Stimulated activated naive CD4-positive, alpha-beta T cell treated with Interleukin-2 at 50 U/mL for 16 hours (primary cell): ENCODE results near the gene POLR1D.
"Not testable (repeated sequence)": the region's sequence is repeated elsewhere in the genome, so short reads cannot be mapped to it uniquely, and the experiment has no call there.

ENCODE experiments used
- DNase-seq: peaks from one replicate; lab custom pipeline; 2025; lab: John Stamatoyannopoulos, UW

POLR1D gene

GRCh38 chr13:27617881-27618321, 3.8 kb upstream of the POLR1D start:
- DNase-seq: no peak

DNA sequence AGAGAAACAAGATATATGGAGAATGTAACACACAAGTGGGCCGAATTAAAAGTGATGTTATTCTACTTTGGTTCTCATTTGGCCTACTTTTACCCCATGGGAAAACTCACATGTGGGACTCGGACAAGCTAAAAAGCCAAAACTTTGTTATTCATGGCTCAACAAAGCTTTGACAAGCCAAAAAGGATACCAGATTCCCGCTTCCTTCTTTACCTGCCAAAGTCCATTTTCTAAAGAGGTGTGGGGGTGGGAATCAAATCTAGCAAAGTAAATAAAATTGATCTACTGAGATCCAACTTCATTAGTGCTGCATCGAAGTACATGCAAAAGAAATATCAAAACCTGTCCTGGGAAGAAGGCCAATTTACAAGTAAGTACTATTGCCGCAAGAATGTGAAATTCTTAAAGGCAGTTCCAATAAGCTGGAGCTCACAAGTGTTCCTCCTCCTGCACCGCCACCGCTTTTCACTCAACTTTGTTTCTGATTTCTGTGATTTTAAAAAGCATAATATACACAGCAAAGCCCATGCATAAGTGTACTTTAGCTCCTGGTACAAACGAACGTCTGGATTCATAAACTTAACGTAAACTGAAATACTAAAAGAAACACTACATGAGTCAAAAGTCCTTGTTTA, 2.5 kb upstream of the POLR1D start:
- no peak for DNase-seq

GRCh38 chr13:27619728-27620376, 1.8 kb upstream of the POLR1D start:
- DNase-seq: peak; percentile 59

- peak; percentile 96 for DNase-seq
Measured at GRCh38 chr13:27620377-27621115, 1.1 kb upstream of the POLR1D start, which contains the start of gene LNX2. LNX2 (minus strand) TSS chr13:27620529; CDS start chr13:27581703, 38,826 bp downstream.

GRCh38 chr13:27621116-27621365, 651 bp upstream of the POLR1D start:
- DNase-seq: peak; percentile 45

- peak; percentile 27 for DNase-seq
Measured at GRCh38 chr13:27622102-27622820, 569 bp downstream of the POLR1D start.

- DNase-seq: no peak
Measured at GRCh38 chr13:27622881-27623280, 1.2 kb downstream of the POLR1D start.

DNA sequence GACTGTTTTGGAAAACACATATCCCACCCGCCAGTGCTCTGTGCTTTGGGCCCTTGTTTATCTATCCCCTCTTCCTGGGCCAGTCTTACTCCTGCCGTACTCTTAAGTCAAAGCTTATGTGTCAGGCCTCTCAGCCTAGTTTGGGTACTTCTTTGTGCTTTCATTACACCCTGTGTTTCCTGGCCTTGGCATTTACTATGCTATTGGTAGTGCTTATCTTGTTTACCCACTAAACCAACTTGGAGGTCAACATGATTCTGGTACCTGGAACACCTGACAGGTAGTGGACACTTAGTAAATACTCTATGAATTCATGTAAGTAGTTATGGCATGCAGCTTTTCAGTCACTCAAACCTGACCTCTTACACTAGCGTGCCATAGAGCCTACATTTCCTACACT, 2.4 kb downstream of the POLR1D start:
- no peak for DNase-seq

DNA sequence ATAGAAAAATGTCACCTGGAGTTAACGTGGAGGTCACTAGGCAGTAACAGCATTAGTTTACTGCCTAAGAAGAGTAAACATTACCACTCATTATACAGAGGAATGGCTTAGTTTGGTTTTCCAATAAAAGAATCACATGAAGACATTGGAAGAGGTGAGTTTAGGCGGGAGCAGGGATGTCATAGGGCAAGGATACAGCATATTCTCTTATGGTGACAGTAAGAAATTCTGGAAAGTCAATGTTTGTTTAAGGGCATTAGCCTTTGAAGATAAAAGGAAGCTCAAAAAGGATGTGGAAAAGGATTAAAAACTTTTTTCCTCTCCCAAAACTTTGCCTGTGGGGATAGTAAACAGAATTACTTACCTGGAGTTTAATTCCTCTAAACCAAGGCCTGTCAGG, 4.1 kb downstream of the POLR1D start:
- DNase-seq: no peak

DNA sequence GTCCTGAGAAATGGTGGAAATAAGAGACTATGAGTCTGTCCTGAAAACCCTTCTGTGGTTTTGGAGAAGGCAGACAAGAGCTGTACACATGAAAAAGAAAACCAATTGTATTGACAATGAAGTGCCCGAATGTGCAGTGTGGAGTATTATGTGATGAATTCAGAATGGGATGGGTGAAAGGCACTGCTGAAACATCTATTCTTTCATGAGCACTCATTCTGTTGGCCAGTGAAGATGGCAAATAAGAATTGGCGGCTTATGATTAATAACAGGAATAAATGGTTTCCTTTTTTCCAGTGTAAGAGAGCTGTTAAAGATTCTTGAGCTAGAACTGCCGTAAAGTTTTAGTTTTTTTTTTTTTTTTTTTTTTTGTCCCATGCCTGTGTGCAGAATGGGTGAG, 5.7 kb downstream of the POLR1D start:
- DNase-seq: no peak

DNA sequence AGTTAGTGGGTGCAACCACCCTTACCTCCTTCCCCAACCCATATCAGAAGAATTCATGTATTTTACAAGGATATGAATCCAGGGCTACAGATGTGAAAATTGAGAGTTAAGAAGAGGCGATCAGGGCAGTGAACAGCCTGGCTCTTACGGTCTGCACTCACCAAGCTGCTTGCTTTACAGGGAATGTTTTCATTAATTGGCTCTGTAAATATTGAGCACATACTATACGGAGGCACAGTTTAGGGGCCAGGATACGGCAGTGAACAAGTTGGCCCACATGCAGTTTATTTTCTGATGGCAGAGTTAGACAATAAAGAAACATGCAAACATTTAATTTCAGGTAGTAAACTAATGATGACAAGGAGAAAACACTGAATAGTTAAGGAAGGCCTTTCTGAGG, 6.4 kb downstream of the POLR1D start:
- no peak for DNase-seq

DNA sequence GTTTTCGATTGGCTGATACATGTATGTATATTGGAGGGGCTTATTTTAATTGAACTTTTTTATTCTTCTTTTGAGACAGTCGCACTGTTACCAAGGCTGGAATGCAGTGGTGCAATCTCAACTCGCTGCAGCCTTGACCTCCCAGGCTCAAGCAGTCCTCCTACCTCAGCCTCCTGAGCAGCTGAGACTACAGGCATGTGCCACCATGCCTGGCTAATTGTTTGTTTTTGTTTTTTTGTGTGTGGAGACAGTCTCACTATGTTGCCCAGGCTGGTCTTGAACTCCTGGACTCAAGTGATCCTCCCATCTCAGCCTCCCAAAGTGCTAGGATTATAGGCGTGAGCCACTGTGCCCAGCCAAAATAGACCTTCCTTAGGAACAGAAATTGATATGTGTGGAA, 7.1 kb downstream of the POLR1D start:
- DNase-seq: not testable (repeated sequence)

GRCh38 chr13:27631156-27631555, 9.5 kb downstream of the POLR1D start:
- no peak for DNase-seq

DNA sequence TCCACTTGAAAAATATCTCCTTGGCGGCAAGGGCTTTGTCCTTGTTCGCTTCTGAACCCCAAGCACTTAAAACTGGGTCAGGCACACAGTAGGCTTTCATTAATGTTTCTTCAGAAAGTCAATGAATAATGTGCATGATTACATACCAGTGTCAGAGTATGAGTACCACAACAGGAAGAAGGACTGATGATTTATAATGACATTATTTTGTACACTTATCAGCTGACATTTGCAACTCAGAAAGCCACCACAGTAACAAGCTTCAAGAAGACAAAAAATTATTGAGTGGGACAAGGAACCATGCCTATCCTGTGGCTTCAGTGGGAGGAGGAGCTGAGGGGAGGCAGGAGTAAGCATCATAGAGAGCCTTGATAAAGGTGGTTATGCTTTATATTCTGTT, 10.0 kb downstream of the POLR1D start:
- no peak for DNase-seq

- DNase-seq: no peak
Measured at GRCh38 chr13:27632214-27632613, 10.5 kb downstream of the POLR1D start.

DNA sequence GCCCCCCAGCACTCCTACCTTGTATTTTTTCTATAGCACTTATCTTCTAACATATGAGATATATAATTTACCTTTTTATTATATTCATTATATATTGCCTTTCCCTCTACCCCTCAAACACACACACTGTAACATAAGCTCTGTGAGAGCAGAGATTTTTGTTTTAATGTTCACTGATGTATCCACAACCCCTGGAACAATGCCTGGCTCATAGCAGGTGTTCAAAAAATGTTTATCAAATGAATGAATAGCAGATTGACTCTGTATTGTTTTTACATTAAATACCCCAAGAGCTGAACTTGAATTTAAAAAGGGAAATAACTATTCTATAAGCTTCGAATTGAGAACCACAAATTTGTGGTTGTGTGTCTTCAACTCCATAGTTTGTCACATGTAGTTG, 11.0 kb downstream of the POLR1D start:
- no peak for DNase-seq

DNA sequence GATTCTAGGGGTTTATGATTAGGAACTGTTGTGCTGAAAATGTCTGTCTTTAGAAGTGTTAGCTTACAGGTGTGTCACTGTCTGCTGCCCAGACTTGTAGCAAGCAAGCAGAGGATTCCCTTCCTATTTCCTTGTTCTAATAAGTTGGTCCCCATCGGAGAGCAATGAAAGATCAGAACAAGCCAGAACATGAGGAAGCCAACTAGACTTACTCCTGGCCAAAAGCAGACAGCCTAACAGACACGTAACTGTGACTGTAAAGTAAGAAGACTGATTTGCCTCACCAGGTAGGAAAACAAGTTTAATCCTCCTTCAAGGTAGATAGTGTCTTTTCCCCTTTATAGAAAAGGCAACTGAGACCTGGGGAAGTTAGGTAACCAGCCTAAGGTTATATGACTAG, 12.5 kb downstream of the POLR1D start:
- DNase-seq: no peak

- no peak for DNase-seq
Measured at GRCh38 chr13:27634791-27635190, 13.1 kb downstream of the POLR1D start.

DNA sequence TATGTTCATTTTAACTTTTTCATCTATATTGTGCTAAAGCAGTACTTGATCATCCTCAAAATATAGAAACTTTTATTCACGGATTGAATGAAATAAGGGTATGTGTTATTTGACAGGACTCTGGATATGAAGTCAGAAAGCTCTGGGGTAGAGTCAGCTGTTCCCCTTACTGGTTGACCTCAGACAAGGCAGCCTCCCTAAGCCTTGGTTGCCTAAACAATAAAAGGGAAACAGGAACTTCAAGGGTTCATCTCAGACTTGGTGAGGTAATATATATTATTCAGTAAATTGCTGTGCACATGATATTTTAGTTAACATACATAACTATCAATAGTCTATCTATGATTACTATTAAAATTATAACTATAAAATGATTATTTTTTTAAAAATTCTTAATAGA, 13.6 kb downstream of the POLR1D start:
- DNase-seq: no peak

GRCh38 chr13:27636589-27637288, 15.0 kb downstream of the POLR1D start:
- DNase-seq: no peak

GRCh38 chr13:27637289-27637626, 15.6 kb downstream of the POLR1D start:
- DNase-seq: no peak

DNA sequence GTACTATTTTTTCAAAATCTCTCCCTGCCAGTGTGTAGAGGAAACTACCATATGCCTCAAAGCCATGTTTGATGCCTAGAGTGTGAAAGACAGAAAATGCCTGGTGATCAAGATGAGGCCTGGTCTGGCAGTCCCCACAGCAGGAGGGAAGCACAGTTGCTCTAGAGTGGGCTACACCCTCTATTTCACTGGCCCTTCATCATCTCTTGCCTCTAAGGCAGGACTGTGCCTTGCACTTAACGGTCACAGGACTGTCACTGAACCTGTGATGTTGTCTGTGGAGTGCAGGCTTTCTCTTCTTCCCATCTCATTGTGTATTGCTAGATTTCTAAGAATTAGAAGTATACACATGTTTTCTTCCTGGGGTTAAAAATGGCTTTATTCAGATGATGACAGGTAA, 16.3 kb downstream of the POLR1D start:
- DNase-seq: no peak
